GM12878 (cell line): ENCODE measurements around the gene GRIN2A. TPM values are rescaled to one million over a fixed set of nuclear protein-coding genes. Genes with fewer than 3 reads are reported as not detected.

ENCODE experiments used
- ATAC-seq: fragments of 200-7000 bp; cut with Tn5 transposase; 3 replicates; pipeline ENCODE4 v1.9.1; 2020; ENCODE audit warnings: mild to moderate bottlenecking, moderate library complexity
- BruUV-seq: library from RNA; stranded (reverse); fragments of 400-500 nt; replicated peaks from 2 replicates; lab custom pipeline; 2021; lab: Mats Ljungman, UMichigan
- CTCF ChIA-PET: fragments of 300-600 bp; sonication (Branson Sonifier 250); formaldehyde crosslinking; extraction: SDS; loops from one replicate; lab custom pipeline; 2021; ENCODE audit warnings: inconsistent platforms; lab: Yijun Ruan, JAX
- POLR2A ChIA-PET: fragments of 350-600 bp; formaldehyde crosslinking; extraction: SDS; loops from one replicate; lab custom pipeline; 2021; ENCODE audit warnings: inconsistent platforms; lab: Charles Lee
- RAD21 ChIA-PET: fragments of 300-600 bp; sonication (Branson Sonifier 250); formaldehyde crosslinking; loops from one replicate; lab custom pipeline; 2023; ENCODE audit warnings: antibody characterized with exemption; ENCODE audit not compliant: unreplicated experiment; lab: Charles Lee
- SMC1A ChIA-PET: fragments of 300-600 bp; sonication (Branson Sonifier 250); formaldehyde crosslinking; loops from one replicate; lab custom pipeline; 2023; ENCODE audit not compliant: unreplicated experiment, uncharacterized antibody; lab: Charles Lee
- DNase-seq: peaks from one replicate; pipeline ENCODE4 v3.0.0-alpha.2; 2011; ENCODE audit warnings: low read depth, low spot score
- FAIRE-seq: peaks from 3 replicates; lab custom pipeline; 2011; peaks lifted over from hg19 to GRCh38; lab: Jason Lieb, UNC
- H2AFZ ChIP-seq: 2 replicates; pipeline ENCODE4 v1.6.0; 2011; ENCODE audit warnings: low read depth, low read length, control low read depth; ENCODE audit not compliant: control insufficient read depth
- H3K27ac ChIP-seq: 2 replicates; pipeline ENCODE4 v1.5.1; 2011; ENCODE audit warnings: control low read depth; ENCODE audit not compliant: control insufficient read depth, insufficient read depth
- H3K27me3 ChIP-seq, 2 experiments: replicated peaks in 1 of 2; 2 replicates each; pipeline versions ENCODE4 v1.6.0 to v1.6.1; 2011; ENCODE audit warnings: low read length in 1 of 2; ENCODE audit not compliant: control insufficient read depth in 2 of 2, insufficient read depth in 2 of 2
- H3K36me3 ChIP-seq, 2 experiments: 2 replicates each; pipeline ENCODE4 v1.5.1; 2011; ENCODE audit warnings: low read length in 1 of 2; ENCODE audit not compliant: control insufficient read depth in 2 of 2, insufficient read depth in 2 of 2
- H3K4me1 ChIP-seq: 2 replicates; pipeline ENCODE4 v1.6.1; 2011; ENCODE audit warnings: mild to moderate bottlenecking, low read length, moderate library complexity, mixed read lengths; ENCODE audit not compliant: control insufficient read depth, insufficient read depth
- H3K4me2 ChIP-seq: 2 replicates; pipeline ENCODE4 v1.6.0; 2011; ENCODE audit warnings: control low read depth; ENCODE audit not compliant: control insufficient read depth, insufficient read depth
- H3K4me3 ChIP-seq: fragments of 200-600 bp; sonication (generic); 2 replicates; pipeline ENCODE4 v1.5.1; 2016
- H3K79me2 ChIP-seq: 2 replicates; pipeline ENCODE4 v1.6.0; 2011; ENCODE audit warnings: low read length; ENCODE audit not compliant: control insufficient read depth, insufficient read depth
- H3K9ac ChIP-seq: 2 replicates; pipeline ENCODE4 v1.8.0; 2011; ENCODE audit warnings: low read length, control low read depth, mixed read lengths; ENCODE audit not compliant: control insufficient read depth, insufficient read depth
- H3K9me3 ChIP-seq: replicated peaks from 3 replicates; pipeline ENCODE4 v1.5.1; 2011; ENCODE audit warnings: mild to moderate bottlenecking, low read length; ENCODE audit not compliant: control insufficient read depth, insufficient read depth
- H4K20me1 ChIP-seq: 2 replicates; pipeline ENCODE4 v1.6.0; 2011; ENCODE audit not compliant: control insufficient read depth, insufficient read depth
- BACH1 ChIP-seq: fragments of 450-650 bp; IDR thresholded peaks from 2 replicates; pipeline ENCODE4 v1.6.1; 2017; ENCODE audit warnings: mild to moderate bottlenecking, borderline replicate concordance
- CBFB ChIP-seq: IDR thresholded peaks from 2 replicates; pipeline ENCODE4 v1.6.1; 2016; ENCODE audit warnings: antibody characterized with exemption, low read depth
- CUX1 ChIP-seq: IDR thresholded peaks from 2 replicates; pipeline ENCODE4 v1.6.1; 2012; ENCODE audit warnings: improper control_type of control experiment, low read depth, low read length; ENCODE audit not compliant: insufficient replicate concordance
- GABPA ChIP-seq: IDR thresholded peaks from 2 replicates; pipeline ENCODE4 v1.6.1; 2014; ENCODE audit warnings: antibody characterized with exemption, low read depth, mild to moderate bottlenecking, inconsistent platforms
- IKZF1 ChIP-seq: fragments of 450-650 bp; conservative IDR thresholded peaks from 2 replicates; pipeline ENCODE4 v1.6.1; 2017; ENCODE audit warnings: antibody characterized with exemption, mild to moderate bottlenecking
- JUND ChIP-seq: IDR thresholded peaks from 2 replicates; pipeline ENCODE4 v1.6.1; 2012; ENCODE audit warnings: low read depth, mild to moderate bottlenecking, low read length, improper control_type of control experiment, moderate library complexity
- MLLT1 ChIP-seq: fragments of 450-650 bp; IDR thresholded peaks from 2 replicates; pipeline ENCODE4 v1.6.1; 2016; ENCODE audit warnings: mild to moderate bottlenecking
- MYC ChIP-seq: IDR thresholded peaks from 2 replicates; pipeline ENCODE4 v1.6.1; 2011; ENCODE audit warnings: mild to moderate bottlenecking, low read length, moderate library complexity, inconsistent platforms; ENCODE audit not compliant: insufficient read depth, insufficient replicate concordance, insufficient read length, severe bottlenecking
- NR2C1 ChIP-seq: fragments of 450-650 bp; IDR thresholded peaks from 2 replicates; pipeline ENCODE4 v1.6.1; 2017; ENCODE audit warnings: antibody characterized with exemption, mild to moderate bottlenecking, moderate library complexity
- SMAD1 ChIP-seq: fragments of 450-650 bp; IDR thresholded peaks from 2 replicates; pipeline ENCODE4 v1.6.1; 2018; ENCODE audit warnings: mild to moderate bottlenecking, low read depth; ENCODE audit not compliant: partially characterized antibody
- SRF ChIP-seq, 2 experiments: IDR thresholded peaks; 2 replicates each; pipeline ENCODE4 v1.6.1; 2011; ENCODE audit warnings: low read depth in 2 of 2, low read length in 2 of 2, mild to moderate bottlenecking in 1 of 2, moderate library complexity in 1 of 2
- SUZ12 ChIP-seq: fragments of 200-600 bp; sonication (generic); IDR thresholded peaks from one replicate; pipeline ENCODE4 v1.6.1; 2018; ENCODE audit warnings: antibody characterized with exemption, mild to moderate bottlenecking; ENCODE audit not compliant: unreplicated experiment
- TARDBP ChIP-seq: IDR thresholded peaks from 2 replicates; pipeline ENCODE4 v1.6.1; 2016; ENCODE audit warnings: borderline replicate concordance
- WGBS: methylation state at CpG from one replicate; pipeline ENCODE4 v1.1.6; 2016; ENCODE audit warnings: low lambda C conversion rate; ENCODE audit not compliant: insufficient replicate concordance, insufficient coverage; ENCODE audit errors: missing lambda C conversion rate; 5-methylcytosine and 5-hydroxymethylcytosine counted together
- in situ Hi-C: fragments of 300-500 bp; cut with MboI; formaldehyde crosslinking; loops from 9 replicates; pipeline ENCODE4 v1.14.3; 2018; ENCODE audit warnings: mixed read lengths
- intact Hi-C: fragments of 100-400 bp; cut with micrococcal nuclease; formaldehyde crosslinking; loops from one replicate; pipeline ENCODE4 v1.14.2; 2022; ENCODE audit not compliant: unreplicated experiment
- polyA plus RNA-seq, 11 experiments: library from polyadenylated mRNA; depleted of rRNA in 4 of 11; unstranded in 6 of 11; stranded (reverse) in 5 of 11; fragments of >200 nt; fragmentation: Nextera tagmentation in 4 of 11; fragmentation: Illumina TruSeq in 1 of 11; extraction: Ambion mirVana in 4 of 11; extraction: Trizol in 1 of 11; gene quantifications; 1 replicate in 1 of 11; 2 replicates in 10 of 11; pipeline versions ENCODE4 v1.2.1 to v1.2.3, GENCODE V29; 2011 to 2016; ENCODE audit warnings: inconsistent platforms in 2 of 11, missing spikeins in 2 of 11, low read depth in 1 of 11
- total RNA-seq, 4 experiments: library from RNA; depleted of rRNA in 3 of 4; stranded (reverse); fragments of >200 nt in 3 of 4; fragmentation: Illumina TruSeq in 1 of 4; extraction: Trizol in 1 of 4; gene quantifications; 2 replicates each; pipeline versions ENCODE4 v1.2.1 to v1.2.3, GENCODE V29; 2013 to 2021

The GRIN2A gene
- total and polyA plus RNA-seq, 10 of the 15 experiments (the other 5 are each of a cell fraction or from before 2014, with no cell fraction given) = 2.4 to 13.3 (median 7.3) TPM

GRCh38 chr16:10009684-10010083, 172.5 kb downstream of the GRIN2A start (continued):
- no peak for TF ChIP-seq MLLT1
- 0 out of 4 replicates have a peak, but pooled peaks of 1 of the 2 experiments have one; percentile 5 for TF ChIP-seq SRF (IDR thresholded peaks at IDR 0.05; ENCODE audit: low read depth in 2 of 2, low read length in 2 of 2)

- Histone ChIP-seq H3K4me1 (no peaks in the 10 kb centered on the region), H3K27me3 (no peaks in the 10 kb centered on the region), H3K4me3 (no peak overlapping the region), H3K9ac (no peak overlapping the region), H3K9me3 (peaks cover 2% of the 10 kb centered on the region; the same call in 1 of the 3 replicates), H3K27ac (no peak overlapping the region), H3K36me3 (no peaks in the 10 kb centered on the region), H3K79me2 (no peaks in the 10 kb centered on the region), H3K4me2 (no peak overlapping the region), H2AFZ (no peak overlapping the region), H4K20me1 (no peaks in the 10 kb centered on the region)
- intact Hi-C loops (no loop called here), in situ Hi-C loops (no loop called here)
- DNase-seq (no peak), ATAC-seq (no peak), FAIRE-seq (no peak)
- RAD21 ChIA-PET = no interaction called here
- 50% methylated on average over 2 of the region's 2 CpGs for WGBS
- POLR2A ChIA-PET = interaction anchor here (0.6 kb wide), 1 partner anchor 70 kb away, joined by 5 read pairs; no protein-coding TSS in a partner anchor
- no peak for TF ChIP-seq NR2C1
- TF ChIP-seq MYC = no peak
- no peak for TF ChIP-seq SMAD1
- TF ChIP-seq TARDBP = no peak
- no peak for TF ChIP-seq SUZ12
- no peak for TF ChIP-seq GABPA
- no peak for TF ChIP-seq BACH1
- no peak for TF ChIP-seq CBFB
- no peak for TF ChIP-seq JUND
- TF ChIP-seq IKZF1 = no peak
- no peak for TF ChIP-seq CUX1
- SMC1A ChIA-PET = interaction anchor here (0.7 to 1.2 kb wide), 2 partner anchors 16 to 34 kb away, joined by 3 to 6 read pairs; no protein-coding TSS in a partner anchor
- BruUV-seq = no TSS peak
- CTCF ChIA-PET = interaction anchor here (1.2 to 1.3 kb wide), 2 partner anchors 33 to 177 kb away, joined by 3 read pairs; no protein-coding TSS in a partner anchor
Observed at GRCh38 chr16:10003486-10003885, 178.7 kb downstream of the GRIN2A start.
